Lower lobe of right lung (tissue), 1 donor: ENCODE results near the gene SRRT. TPM values are rescaled to one million over a fixed set of nuclear protein-coding genes. Genes with fewer than 3 reads are reported as not detected.

Experiments used
- microRNA-seq: library from miRNA; unstranded; fragments of <30 nt; microRNA quantifications from one replicate; pipeline ENCODE4 v1.2.0, GENCODE V29; 2020; ENCODE audit warnings: borderline number of aligned reads
- total RNA-seq: library from RNA; stranded (reverse); fragmentation: NEBNext Ultra II Directional; extraction: Animal tissue kit (Norgen Biotek cat#: 25700); gene quantifications from one replicate; pipeline ENCODE4 v1.2.1, GENCODE V29; 2021
- donor health status: DM: no; HTN: yes; CAD: no; lungs with severe emphysema.

SRRT gene
- total RNA-seq, 1 donor from 2014 or later = 105 TPM

Small RNA genes lying within 50 kb of the gene (microRNA-seq; reads per million reads assigned to microRNA genes)
- not detected for gene MIR6875

Other genes with a start within 250 kb of the SRRT start
- 0.35 TPM for gene TFR2, start 233.6 kb upstream of the SRRT start, total RNA-seq
- not detected for gene ACTL6B, start 218.7 kb upstream of the SRRT start, total RNA-seq
- 247 TPM for gene GNB2, start 201.4 kb upstream of the SRRT start, total RNA-seq
- gene GIGYF1, start 180.9 kb upstream of the SRRT start, total RNA-seq = 53.4 TPM
- gene POP7, start 169.0 kb upstream of the SRRT start, total RNA-seq = 21.5 TPM
- gene EPO, start 154.6 kb upstream of the SRRT start, total RNA-seq = not detected
- not detected for gene ZAN, start 141.5 kb upstream of the SRRT start, total RNA-seq
- gene EPHB4, start 47.6 kb upstream of the SRRT start, total RNA-seq = 68.6 TPM
- 43.6 TPM for gene SLC12A9, start 22.4 kb upstream of the SRRT start, total RNA-seq
- gene TRIP6, start 7.7 kb upstream of the SRRT start, total RNA-seq = 56.5 TPM
- gene UFSP1, start 14.6 kb downstream of the SRRT start, total RNA-seq = 2.3 TPM
- 0.97 TPM for gene ACHE, start 20.8 kb downstream of the SRRT start, total RNA-seq
- gene MUC3A, start 74.4 kb downstream of the SRRT start, total RNA-seq = 1.7 TPM
- gene MUC12, start 94.5 kb downstream of the SRRT start, total RNA-seq = 1.2 TPM
- not detected for gene MUC17, start 145.0 kb downstream of the SRRT start, total RNA-seq
- 61.9 TPM for gene TRIM56, start 210.4 kb downstream of the SRRT start, total RNA-seq